Stimulated activated CD8-positive, alpha-beta memory T cell treated with anti-CD3 and anti-CD28 coated beads, Interleukin-4, amount 100 ng/mL, for 48 hours (primary cell): ENCODE data around the gene POU6F2.

Source experiments
- DNase-seq: peaks from one replicate; pipeline ENCODE4 v3.0.0-alpha.2; 2020

POU6F2 gene

GRCh38 chr7:39260279-39260844 lies 282.7 kb downstream of the POU6F2 start:
- no peak for DNase-seq

- no peak for DNase-seq
Observed at GRCh38 chr7:39261771-39262170, 284.1 kb downstream of the POU6F2 start.

- DNase-seq = no peak
Observed at GRCh38 chr7:39265641-39266591, 288.2 kb downstream of the POU6F2 start.

- no peak for DNase-seq
Observed at GRCh38 chr7:39269034-39269433, 291.3 kb downstream of the POU6F2 start.

GRCh38 chr7:39270018-39270417 lies 292.3 kb downstream of the POU6F2 start:
- no peak for DNase-seq

GRCh38 chr7:39271402-39271801 lies 293.7 kb downstream of the POU6F2 start:
- DNase-seq = no peak

GRCh38 chr7:39272111-39272510 lies 294.4 kb downstream of the POU6F2 start:
- no peak for DNase-seq

GRCh38 chr7:39272691-39273090 lies 295.0 kb downstream of the POU6F2 start:
- DNase-seq = no peak

- no peak for DNase-seq
Observed at GRCh38 chr7:39280337-39280736, 302.6 kb downstream of the POU6F2 start.

- no peak for DNase-seq
Observed at GRCh38 chr7:39285256-39285655, 307.5 kb downstream of the POU6F2 start.

GRCh38 chr7:39288303-39288702 lies 310.6 kb downstream of the POU6F2 start:
- no peak for DNase-seq

GRCh38 chr7:39291628-39292410 lies 314.1 kb downstream of the POU6F2 start:
- DNase-seq = no peak

GRCh38 chr7:39293056-39293823 lies 315.5 kb downstream of the POU6F2 start:
- DNase-seq = no peak

GRCh38 chr7:39294022-39294421 lies 316.3 kb downstream of the POU6F2 start:
- no peak for DNase-seq

GRCh38 chr7:39295796-39296195 lies 318.1 kb downstream of the POU6F2 start:
- no peak for DNase-seq

- no peak for DNase-seq
Observed at GRCh38 chr7:39299695-39300094, 322.0 kb downstream of the POU6F2 start.

- DNase-seq = no peak
Observed at GRCh38 chr7:39300276-39300675, 322.6 kb downstream of the POU6F2 start.

- DNase-seq = no peak
Observed at GRCh38 chr7:39301543-39301942, 323.8 kb downstream of the POU6F2 start.

- DNase-seq = no peak
Observed at GRCh38 chr7:39304178-39304577, 326.5 kb downstream of the POU6F2 start.

GRCh38 chr7:39304668-39305405 lies 327.1 kb downstream of the POU6F2 start:
- no peak for DNase-seq

GRCh38 chr7:39306016-39306570 lies 328.4 kb downstream of the POU6F2 start:
- no peak for DNase-seq

GRCh38 chr7:39310699-39311098 lies 333.0 kb downstream of the POU6F2 start:
- no peak for DNase-seq
